Ovary (tissue), 9 donors: ENCODE data around the gene COL7A1. TPM values are rescaled to one million over a fixed set of nuclear protein-coding genes. Genes with fewer than 3 reads are reported as not detected.

Source experiments
- DNase-seq, 5 donors: peaks; one replicate each; pipeline ENCODE4 v3.0.0-alpha.2; 2019 to 2020
- H3K27ac ChIP-seq, 2 donors: fragments of 200-600 bp; one replicate each; pipeline versions ENCODE4 v1.5.1 to v1.8.0; 2019 to 2022
- H3K27me3 ChIP-seq: fragments of 200-600 bp; one replicate; pipeline ENCODE4 v1.8.0; 2022
- H3K36me3 ChIP-seq: fragments of 200-600 bp; sonication (generic); one replicate; pipeline ENCODE4 v1.5.1; 2019
- H3K4me1 ChIP-seq: one replicate; pipeline ENCODE4 v1.8.1; 2013; ENCODE audit warnings: mild to moderate bottlenecking, moderate library complexity; ENCODE audit not compliant: insufficient read depth
- H3K4me3 ChIP-seq: fragments of 200-600 bp; sonication (generic); one replicate; pipeline ENCODE4 v1.5.1; 2017
- H3K9me3 ChIP-seq, 2 donors: fragments of 200-600 bp in 1 of 2; sonication (generic) in 1 of 2; one replicate each; pipeline versions ENCODE4 v1.5.1 to v1.8.1; 2013 to 2019; ENCODE audit warnings: mild to moderate bottlenecking in 1 of 2, moderate library complexity in 1 of 2
- CTCF ChIP-seq, 3 donors: fragments of 450-650 bp in 2 of 3; fragments of 200-600 bp in 1 of 3; IDR thresholded peaks; one replicate each; pipeline versions ENCODE4 v1.5.1 to v1.8.0; 2016 to 2022; ENCODE audit warnings: antibody characterized with exemption in 3 of 3, mild to moderate bottlenecking in 1 of 3
- EP300 ChIP-seq: sonication (generic); formaldehyde crosslinking; IDR thresholded peaks from one replicate; pipeline ENCODE4 v1.6.1; 2017; ENCODE audit warnings: antibody characterized with exemption
- POLR2A ChIP-seq: fragments of 450-650 bp; IDR thresholded peaks from one replicate; pipeline ENCODE4 v1.6.1; 2017; ENCODE audit warnings: antibody characterized with exemption, mild to moderate bottlenecking, moderate library complexity
- whole genome bisulfite sequencing, 3 donors: extraction: QIAGEN DNeasy Blood & Tissue Kit in 1 of 3; methylation state at CpG; one replicate each; pipeline versions ENCODE4 v1.1.5 to v1.1.7; 2013 to 2017; 5-methylcytosine and 5-hydroxymethylcytosine counted together
- intact Hi-C, 4 donors: fragments of 100-400 bp; cut with DNase I; formaldehyde crosslinking; loops; one replicate each; pipeline versions ENCODE4 v1.11.0 to v1.15.1; 2022 to 2023
- polyA plus RNA-seq, 2 donors: library from polyadenylated mRNA; stranded (reverse); fragments of 200-250 nt in 1 of 2; fragments of 350-450 nt in 1 of 2; fragmentation: Illumina TruSeq in 1 of 2; extraction: RNeasy Lipid Tissue Mini Kit (QIAGEN cat#74804) in 1 of 2; gene quantifications; one replicate each; pipeline ENCODE4 v1.2.3, GENCODE V29; 2013 to 2014
- total RNA-seq, 7 donors: library from RNA; depleted of rRNA in 2 of 7; stranded (reverse); fragments of >200 nt in 2 of 7; fragmentation: NEBNext Ultra II Directional in 3 of 7; extraction: Animal tissue kit (Norgen Biotek cat#: 25700) in 3 of 7; gene quantifications; one replicate each; pipeline versions ENCODE4 v1.1.0 to v1.2.4, GENCODE V29; 2016 to 2023
- donor health status: DM: no; HTN: no; CAD: no; lungs with moderate emphysema.
- donor health status: DM: no; HTN: no; CAD: no.
- donor health status: Bipolar disorder and iron deficiency.
- donor health status: DM: yes; HTN: yes; CAD: no.
- donor health status: DM: no; HTN: no; CAD: no.
- donor health status: DM: yes; HTN: yes; CAD: no.

Gene COL7A1
- total and polyA plus RNA-seq, 9 donors = 1.1 to 18.4 (median 8.3) TPM

- Histone ChIP-seq H3K4me3 (no peak overlapping the region), H3K27ac (no peak overlapping the region), H3K36me3 (no peaks in the 10 kb centered on the region), H3K4me1 (peaks cover 2% of the 10 kb centered on the region), H3K9me3 (no peaks in the 10 kb centered on the region), H3K27me3 (no peaks in the 10 kb centered on the region)
- WGBS, 3 donors = 25 to 40% (median 28%) methylated on average over 3 of the region's 3 CpGs
- DNase-seq = no peak
- intact Hi-C loops = loop anchor here in 1 of 4 donors (10.0 kb wide), 1 partner anchor 1941 kb away; no protein-coding TSS in a partner anchor
- no peak for TF ChIP-seq POLR2A
- no peak for TF ChIP-seq CTCF (IDR thresholded peaks at IDR 0.05)
- TF ChIP-seq EP300 = no peak
Observed at GRCh38 chr3:48614044-48614443, 18.9 kb upstream of the COL7A1 start.

GRCh38 chr3:48612309-48612708 is 17.2 kb upstream of the COL7A1 start:
- Histone ChIP-seq H3K4me1 (peaks cover 5% of the 10 kb centered on the region), H3K27ac (no peak overlapping the region), H3K36me3 (no peaks in the 10 kb centered on the region), H3K27me3 (no peaks in the 10 kb centered on the region), H3K4me3 (no peak overlapping the region), H3K9me3 (no peaks in the 10 kb centered on the region)
- 3 to 26% (median 12%) methylated on average over 1 of the region's 1 CpG for WGBS, 3 donors
- DNase-seq = no peak
- intact Hi-C loops = loop anchor here in 1 of 4 donors (10.0 kb wide), 1 partner anchor 1942 kb away; no protein-coding TSS in a partner anchor
- TF ChIP-seq EP300 = no peak
- no peak for TF ChIP-seq CTCF (IDR thresholded peaks at IDR 0.05)
- TF ChIP-seq POLR2A = no peak

GRCh38 chr3:48609088-48610005 is 14.2 kb upstream of the COL7A1 start, which contains the start of gene UQCRC1:
Gene UQCRC1, minus strand, starts transcription at chr3:48609646. Its CDS starts 26 bp downstream, at chr3:48609620.
- Histone ChIP-seq H3K9me3 (no peaks in the 10 kb centered on the region), H3K4me3 (peak within 1 kb of the TSS; percentile 70), H3K27ac (peak within 1 kb of the TSS; percentile 74), H3K36me3 (no peaks in the 10 kb centered on the region), H3K4me1 (peaks cover 5% of the 10 kb centered on the region), H3K27me3 (no peaks in the 10 kb centered on the region)
- intact Hi-C loops = loop anchor here in 1 of 4 donors (5.0 to 10.0 kb wide), 2 partner anchors 52 to 1945 kb away; partner anchors contain the start of gene PFKFB4
- DNase-seq = peak; percentile 90 to 96 (median 93)
- TF ChIP-seq POLR2A = peak; percentile 84
- TF ChIP-seq CTCF (IDR thresholded peaks at IDR 0.05) = peak; percentile 72 to 95 (median 94)
- no peak for TF ChIP-seq EP300
- 2 to 3% (median 2%) methylated on average over 79 to 86 of the region's 86 CpGs for WGBS, 3 donors

GRCh38 chr3:48607519-48607918 is 12.4 kb upstream of the COL7A1 start:
- H3K27ac ChIP-seq = no peak overlapping the region

More at GRCh38 chr3:48607519-48607918, 12.4 kb upstream of the COL7A1 start:
- 92 to 96% (median 95%) methylated on average over 5 of the region's 5 CpGs for WGBS, 3 donors
- DNase-seq = no peak
- H3K36me3 ChIP-seq = no peaks in the 10 kb centered on the region
- H3K4me3 ChIP-seq = no peak overlapping the region
- H3K9me3 ChIP-seq = no peaks in the 10 kb centered on the region
- intact Hi-C loops = loop anchor here in 1 of 4 donors (5.0 kb wide), 1 partner anchor 50 kb away; the partner anchor contains the start of gene PFKFB4
- no peaks in the 10 kb centered on the region for H3K27me3 ChIP-seq
- TF ChIP-seq POLR2A = no peak
- TF ChIP-seq CTCF (IDR thresholded peaks at IDR 0.05) = no peak
- TF ChIP-seq EP300 = no peak
- peaks cover 5% of the 10 kb centered on the region for H3K4me1 ChIP-seq
